GM19025 (cell line): ENCODE results near the gene OLFM4.

Source experiments
- ATAC-seq: cut with Tn5 transposase; IDR thresholded peaks from one replicate; pipeline ENCODE4 v1.9.1; 2021; ENCODE audit warnings: mild to moderate bottlenecking, low read depth, moderate library complexity; ENCODE audit not compliant: unreplicated experiment

OLFM4 gene

GRCh38 chr13:53028637-53029203, at the start of gene OLFM4:
Gene OLFM4, plus strand, starts transcription at chr13:53028813. Its CDS starts 24 bp downstream, at chr13:53028837.
- ATAC-seq: no peak

GRCh38 chr13:52978989-52979388, 49.6 kb upstream of the OLFM4 start:
- ATAC-seq: no peak

GRCh38 chr13:52980695-52981094, 47.9 kb upstream of the OLFM4 start:
- ATAC-seq: no peak

GRCh38 chr13:52983836-52984235, 44.8 kb upstream of the OLFM4 start:
- no peak for ATAC-seq

GRCh38 chr13:52984881-52985363, 43.7 kb upstream of the OLFM4 start:
- no peak for ATAC-seq

- no peak for ATAC-seq
Measured at GRCh38 chr13:52991344-52992020, 37.1 kb upstream of the OLFM4 start.

- no peak for ATAC-seq
Measured at GRCh38 chr13:52992110-52992509, 36.5 kb upstream of the OLFM4 start.

- ATAC-seq: no peak
Measured at GRCh38 chr13:52994051-52994450, 34.6 kb upstream of the OLFM4 start.

- no peak for ATAC-seq
Measured at GRCh38 chr13:52994865-52995264, 33.7 kb upstream of the OLFM4 start.

- ATAC-seq: no peak
Measured at GRCh38 chr13:52995946-52996345, 32.7 kb upstream of the OLFM4 start.

- ATAC-seq: no peak
Measured at GRCh38 chr13:52997951-52998876, 30.4 kb upstream of the OLFM4 start.

GRCh38 chr13:52999093-52999696, 29.4 kb upstream of the OLFM4 start:
- ATAC-seq: no peak

- no peak for ATAC-seq
Measured at GRCh38 chr13:53001444-53002225, 27.0 kb upstream of the OLFM4 start.

- no peak for ATAC-seq
Measured at GRCh38 chr13:53004573-53004972, 24.0 kb upstream of the OLFM4 start.

GRCh38 chr13:53005626-53006025, 23.0 kb upstream of the OLFM4 start:
- no peak for ATAC-seq

GRCh38 chr13:53007872-53008271, 20.7 kb upstream of the OLFM4 start:
- no peak for ATAC-seq

- no peak for ATAC-seq
Measured at GRCh38 chr13:53010374-53011105, 18.1 kb upstream of the OLFM4 start.

- ATAC-seq: no peak
Measured at GRCh38 chr13:53012707-53013106, 15.9 kb upstream of the OLFM4 start.

GRCh38 chr13:53013113-53013512, 15.5 kb upstream of the OLFM4 start:
- ATAC-seq: no peak
